Activated CD4-positive, alpha-beta memory T cell treated with anti-CD3 and anti-CD28 coated beads, Interleukin-2, amount 10 ng/mL, durations not matched to agents 7 days and 5 days (primary cell): ENCODE measurements around the gene C5AR1. TPM values are rescaled to one million over a fixed set of nuclear protein-coding genes. Genes with fewer than 3 reads are reported as not detected.
"Not testable (repeated sequence)": the region's sequence is repeated elsewhere in the genome, so short reads cannot be mapped to it uniquely, and the experiment has no call there.

ENCODE experiments used
- CTCF ChIA-PET: fragments of 350-600 bp; sonication (Branson Sonifier 250); formaldehyde crosslinking; loops from one replicate; lab custom pipeline; 2021; ENCODE audit warnings: antibody characterized with exemption, inconsistent platforms; lab: Charles Lee
- POLR2A ChIA-PET: fragments of 350-600 bp; sonication (Branson Sonifier 250); formaldehyde crosslinking; loops from one replicate; lab custom pipeline; 2021; ENCODE audit warnings: antibody characterized with exemption; lab: Charles Lee
- DNase-seq: peaks from one replicate; pipeline ENCODE4 v3.0.0-alpha.2; 2020
- H3K27ac Mint-ChIP-seq: one replicate; pipeline ENCODE4 v1.8.0; 2021; ENCODE audit warnings: mild to moderate bottlenecking, mixed read lengths
- H3K27me3 Mint-ChIP-seq: one replicate; pipeline ENCODE4 v1.8.0; 2021; ENCODE audit warnings: mixed read lengths
- H3K36me3 Mint-ChIP-seq: one replicate; pipeline ENCODE4 v1.8.0; 2021; ENCODE audit warnings: low read depth, mixed read lengths
- H3K4me1 Mint-ChIP-seq: one replicate; pipeline ENCODE4 v1.8.0; 2021; ENCODE audit warnings: mixed read lengths
- H3K4me3 Mint-ChIP-seq: one replicate; pipeline ENCODE4 v1.8.0; 2021; ENCODE audit warnings: mild to moderate bottlenecking, mixed read lengths
- H3K9me3 Mint-ChIP-seq: one replicate; pipeline ENCODE4 v1.8.0; 2021; ENCODE audit warnings: mixed read lengths
- total RNA-seq, 2 experiments: library from RNA; stranded (reverse); gene quantifications; one replicate each; pipeline ENCODE4 v1.2.3, GENCODE V29; 2021

C5AR1 gene
- total RNA-seq, 2 experiments from 2014 or later, result not detected

- H3K27me3 Mint-ChIP-seq, result no peaks in the 10 kb centered on the region
- H3K27ac Mint-ChIP-seq, result no peak overlapping the region
- POLR2A ChIA-PET, result interaction anchor here (1.3 kb wide), 1 partner anchor 10 kb away, joined by 4 read pairs; the partner anchor contains the start of gene DHX34
- CTCF ChIA-PET, result interaction anchor here (1.1 to 1.9 kb wide), 3 partner anchors 9 to 51 kb away, joined by 3 to 7 read pairs (median 4); partner anchors contain the start of gene DHX34
- H3K36me3 Mint-ChIP-seq, result peaks cover 54% of the 10 kb centered on the region
- H3K4me1 Mint-ChIP-seq, result peaks cover 2% of the 10 kb centered on the region
- no peak for DNase-seq
- no peak overlapping the region for H3K4me3 Mint-ChIP-seq
- H3K9me3 Mint-ChIP-seq, result no peaks in the 10 kb centered on the region
These were observed 49.3 kb downstream of the C5AR1 start for GRCh38 chr19:47358936-47359335.

GRCh38 chr19:47362321-47362720 is 52.7 kb downstream of the C5AR1 start:
- Mint-ChIP-seq H3K4me1 (peaks cover 3% of the 10 kb centered on the region), H3K27me3 (no peaks in the 10 kb centered on the region), H3K9me3 (no peaks in the 10 kb centered on the region), H3K27ac (no peak overlapping the region), H3K4me3 (no peak overlapping the region), H3K36me3 (peaks cover 37% of the 10 kb centered on the region)
- no peak for DNase-seq
- POLR2A ChIA-PET, result interaction anchor here (0.7 kb wide), 1 partner anchor 13 kb away, joined by 3 read pairs; the partner anchor contains the start of gene DHX34
- CTCF ChIA-PET, result interaction anchor here (0.6 to 3.1 kb wide), 3 partner anchors 13 to 67 kb away, joined by 3 to 17 read pairs (median 3); partner anchors contain the start of gene DHX34

- no peaks in the 10 kb centered on the region for H3K9me3 Mint-ChIP-seq
- POLR2A ChIA-PET, result no interaction called here
- no peak overlapping the region for H3K27ac Mint-ChIP-seq
- DNase-seq, result no peak
- peaks cover 24% of the 10 kb centered on the region for H3K36me3 Mint-ChIP-seq
- CTCF ChIA-PET, result interaction anchor here (0.6 to 3.1 kb wide), 2 partner anchors 15 to 176 kb away, joined by 3 to 17 read pairs; partner anchors contain the start of gene DHX34
- peaks cover 3% of the 10 kb centered on the region for H3K4me1 Mint-ChIP-seq
- no peaks in the 10 kb centered on the region for H3K27me3 Mint-ChIP-seq
- H3K4me3 Mint-ChIP-seq, result no peak overlapping the region
These were observed 54.3 kb downstream of the C5AR1 start for GRCh38 chr19:47363758-47364531.

- H3K27me3 Mint-ChIP-seq, H3K27ac Mint-ChIP-seq, H3K4me1 Mint-ChIP-seq, H3K9me3 Mint-ChIP-seq, POLR2A ChIA-PET, H3K4me3 Mint-ChIP-seq, DNase-seq: not testable (repeated sequence)
- CTCF ChIA-PET, result interaction anchor here (1.5 kb wide), 1 partner anchor 17 kb away, joined by 4 read pairs; the partner anchor contains the start of gene DHX34
- peaks cover 31% of the 10 kb centered on the region for H3K36me3 Mint-ChIP-seq
These were observed 55.8 kb downstream of the C5AR1 start for GRCh38 chr19:47365455-47365854.

GRCh38 chr19:47370045-47370611 is 60.5 kb downstream of the C5AR1 start:
- POLR2A ChIA-PET, result no interaction called here
- Mint-ChIP-seq H3K27ac (no peak overlapping the region), H3K4me1 (no peaks in the 10 kb centered on the region), H3K36me3 (peaks cover 23% of the 10 kb centered on the region), H3K9me3 (no peaks in the 10 kb centered on the region), H3K4me3 (no peak overlapping the region), H3K27me3 (no peaks in the 10 kb centered on the region)
- no peak for DNase-seq
- CTCF ChIA-PET, result interaction anchor here (1.1 kb wide), 1 partner anchor 85 kb away, joined by 3 read pairs; no protein-coding TSS in a partner anchor

GRCh38 chr19:47371261-47371660 is 61.6 kb downstream of the C5AR1 start:
- Mint-ChIP-seq H3K4me1 (no peaks in the 10 kb centered on the region), H3K9me3 (no peaks in the 10 kb centered on the region), H3K27ac (no peak overlapping the region), H3K27me3 (no peaks in the 10 kb centered on the region), H3K36me3 (peaks cover 25% of the 10 kb centered on the region), H3K4me3 (no peak overlapping the region)
- ChIA-PET POLR2A (no interaction called here), CTCF (no interaction called here)
- DNase-seq, result no peak

Other genes with a start within 250 kb of the C5AR1 start
- 100 to 1,000 TPM in 1 of 2 experiments, 10 to 100 TPM in 1; 98.3 to 104 TPM for gene ZC3H4, start 196.1 kb upstream of the C5AR1 start, total RNA-seq
- 100 to 1,000 TPM; 150 TPM for gene SAE1, start 179.0 kb upstream of the C5AR1 start, total RNA-seq
- gene BBC3, start 78.7 kb upstream of the C5AR1 start, total RNA-seq, result 10 to 100 TPM; 17.3 to 19.0 TPM
- 10 to 100 TPM; 29.9 to 30.2 TPM for gene CCDC9, start 53.3 kb upstream of the C5AR1 start, total RNA-seq
- gene INAFM1, start 35.0 kb upstream of the C5AR1 start, total RNA-seq, result 10 to 100 TPM; 12.6 to 13.9 TPM
- 1 to 10 TPM; 4.7 to 5.5 TPM for gene C5AR2, start 22.3 kb downstream of the C5AR1 start, total RNA-seq
- gene DHX34, start 39.5 kb downstream of the C5AR1 start, total RNA-seq, result 10 to 100 TPM; 10.3 to 10.5 TPM
- under 1 TPM in 1 of 2 experiments, not detected in 1; 0.18 TPM for gene MEIS3, start 109.7 kb downstream of the C5AR1 start, total RNA-seq
- not detected for gene SLC8A2, start 162.0 kb downstream of the C5AR1 start, total RNA-seq
- gene KPTN, start 174.4 kb downstream of the C5AR1 start, total RNA-seq, result 1 to 10 TPM; 6.6 to 7.7 TPM
- gene NAPA, start 205.2 kb downstream of the C5AR1 start, total RNA-seq, result 100 to 1,000 TPM; 117 to 119 TPM